Osteoblast (primary cell): ENCODE results near the gene SLC43A3. TPM values are rescaled to one million over a fixed set of nuclear protein-coding genes. Genes with fewer than 3 reads are reported as not detected.

Experiments
- DNase-seq: peaks from one replicate; pipeline ENCODE4 v3.0.0; 2011; ENCODE audit warnings: low spot score, mixed read lengths; ENCODE audit not compliant: insufficient read length; ENCODE audit errors: missing footprints
- H2AFZ ChIP-seq: 2 replicates; pipeline ENCODE4 v1.6.0; 2011; ENCODE audit warnings: mild to moderate bottlenecking, low read length
- H3K27ac ChIP-seq: 2 replicates; pipeline ENCODE4 v1.5.1; 2011; ENCODE audit warnings: mild to moderate bottlenecking, low read depth, low read length, moderate library complexity
- H3K27me3 ChIP-seq: 2 replicates; pipeline ENCODE4 v1.6.0; 2012; ENCODE audit warnings: mild to moderate bottlenecking, control low read depth, inconsistent platforms, low read length, moderate library complexity; ENCODE audit not compliant: insufficient read depth
- H3K36me3 ChIP-seq: 2 replicates; pipeline ENCODE4 v1.5.1; 2011; ENCODE audit warnings: mild to moderate bottlenecking, low read length, control low read depth, moderate library complexity; ENCODE audit not compliant: insufficient read depth
- H3K4me1 ChIP-seq: 2 replicates; pipeline ENCODE4 v1.5.1; 2011; ENCODE audit warnings: mild to moderate bottlenecking, low read length, control low read depth, moderate library complexity; ENCODE audit not compliant: insufficient read depth
- H3K4me2 ChIP-seq: 2 replicates; pipeline ENCODE4 v1.6.0; 2011; ENCODE audit warnings: mild to moderate bottlenecking, low read length; ENCODE audit not compliant: insufficient read depth
- H3K4me3 ChIP-seq: fragments of 200-600 bp; sonication (generic); 3 replicates; pipeline ENCODE4 v1.5.1; 2012; ENCODE audit warnings: mild to moderate bottlenecking, low read length, inconsistent platforms; ENCODE audit not compliant: insufficient read depth
- H3K79me2 ChIP-seq: 2 replicates; pipeline ENCODE4 v1.6.0; 2012; ENCODE audit warnings: mild to moderate bottlenecking, low read length, control low read depth, inconsistent platforms; ENCODE audit not compliant: insufficient read depth
- H3K9me3 ChIP-seq: 2 replicates; pipeline ENCODE4 v1.5.1; 2011; ENCODE audit warnings: low read depth, low read length, control low read depth
- H4K20me1 ChIP-seq: 2 replicates; pipeline ENCODE4 v1.6.0; 2012; ENCODE audit warnings: mild to moderate bottlenecking, low read length, control low read depth; ENCODE audit not compliant: insufficient read depth
- total RNA-seq: library from RNA; depleted of rRNA; stranded (reverse); fragments of >200 nt; gene quantifications from 2 replicates; pipeline ENCODE4 v1.2.3, GENCODE V29; 2012
- TF ChIP-seq, protein P1 (sequence below): IDR thresholded peaks from 2 replicates; pipeline ENCODE4 v1.5.1; 2011; ENCODE audit warnings: mild to moderate bottlenecking, low read depth, low read length, moderate library complexity; ENCODE audit errors: extremely low read depth

The SLC43A3 gene
- total RNA-seq, 1 donor, result 51.4 TPM

DNA sequence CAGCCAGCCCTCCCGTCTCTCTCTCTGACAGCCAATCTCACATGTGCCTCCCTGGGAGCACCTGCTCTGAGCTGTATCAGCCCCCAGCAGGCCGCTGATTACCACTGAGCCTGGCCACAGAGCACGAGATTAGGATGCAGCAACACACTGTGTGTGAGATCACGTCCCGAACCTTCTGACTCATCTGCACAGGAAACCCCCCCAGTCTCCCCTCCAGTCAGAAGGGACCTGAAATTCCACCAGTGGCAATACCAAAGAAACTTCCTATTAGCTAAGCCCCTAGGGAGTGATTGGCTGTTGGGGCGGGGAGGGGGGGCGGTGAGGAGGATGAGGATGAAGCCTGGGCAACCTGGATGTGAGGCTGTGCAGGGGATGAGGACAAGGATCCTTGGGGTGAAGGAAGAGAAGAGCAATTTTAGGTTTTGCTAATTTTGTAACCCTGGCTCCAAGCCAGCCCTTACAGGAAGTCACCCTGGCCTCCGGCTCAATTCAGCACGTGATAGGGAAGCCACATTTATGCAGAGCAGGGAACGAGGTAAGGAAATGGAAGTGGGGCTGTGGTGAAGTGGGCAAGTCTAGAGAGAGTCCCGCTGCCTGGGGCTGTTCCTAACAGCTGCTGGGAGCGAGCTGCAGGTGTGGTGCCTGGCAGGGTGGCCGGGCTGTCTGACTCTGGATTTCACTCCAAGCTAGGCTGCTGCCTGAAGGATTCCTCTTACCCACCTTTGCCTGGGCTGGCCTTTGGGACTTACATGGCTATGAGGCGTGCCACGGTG, 1.9 kb downstream of the SLC43A3 start:
- Histone ChIP-seq H4K20me1 (no peaks in the 10 kb centered on the region), H3K79me2 (peaks cover 20% of the 10 kb centered on the region), H3K9me3 (no peaks in the 10 kb centered on the region), H3K27me3 (no peaks in the 10 kb centered on the region), H2AFZ (no peak overlapping the region), H3K4me3 (peak overlapping the region; percentile 35), H3K4me2 (peak overlapping the region; percentile 74), H3K36me3 (peaks cover 25% of the 10 kb centered on the region), H3K4me1 (peaks cover 45% of the 10 kb centered on the region), H3K27ac (peak overlapping the region; percentile 96)
- TF ChIP-seq, protein P1, sequence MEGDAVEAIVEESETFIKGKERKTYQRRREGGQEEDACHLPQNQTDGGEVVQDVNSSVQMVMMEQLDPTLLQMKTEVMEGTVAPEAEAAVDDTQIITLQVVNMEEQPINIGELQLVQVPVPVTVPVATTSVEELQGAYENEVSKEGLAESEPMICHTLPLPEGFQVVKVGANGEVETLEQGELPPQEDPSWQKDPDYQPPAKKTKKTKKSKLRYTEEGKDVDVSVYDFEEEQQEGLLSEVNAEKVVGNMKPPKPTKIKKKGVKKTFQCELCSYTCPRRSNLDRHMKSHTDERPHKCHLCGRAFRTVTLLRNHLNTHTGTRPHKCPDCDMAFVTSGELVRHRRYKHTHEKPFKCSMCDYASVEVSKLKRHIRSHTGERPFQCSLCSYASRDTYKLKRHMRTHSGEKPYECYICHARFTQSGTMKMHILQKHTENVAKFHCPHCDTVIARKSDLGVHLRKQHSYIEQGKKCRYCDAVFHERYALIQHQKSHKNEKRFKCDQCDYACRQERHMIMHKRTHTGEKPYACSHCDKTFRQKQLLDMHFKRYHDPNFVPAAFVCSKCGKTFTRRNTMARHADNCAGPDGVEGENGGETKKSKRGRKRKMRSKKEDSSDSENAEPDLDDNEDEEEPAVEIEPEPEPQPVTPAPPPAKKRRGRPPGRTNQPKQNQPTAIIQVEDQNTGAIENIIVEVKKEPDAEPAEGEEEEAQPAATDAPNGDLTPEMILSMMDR, result no peak
- peak; percentile 89 for DNase-seq

DNA sequence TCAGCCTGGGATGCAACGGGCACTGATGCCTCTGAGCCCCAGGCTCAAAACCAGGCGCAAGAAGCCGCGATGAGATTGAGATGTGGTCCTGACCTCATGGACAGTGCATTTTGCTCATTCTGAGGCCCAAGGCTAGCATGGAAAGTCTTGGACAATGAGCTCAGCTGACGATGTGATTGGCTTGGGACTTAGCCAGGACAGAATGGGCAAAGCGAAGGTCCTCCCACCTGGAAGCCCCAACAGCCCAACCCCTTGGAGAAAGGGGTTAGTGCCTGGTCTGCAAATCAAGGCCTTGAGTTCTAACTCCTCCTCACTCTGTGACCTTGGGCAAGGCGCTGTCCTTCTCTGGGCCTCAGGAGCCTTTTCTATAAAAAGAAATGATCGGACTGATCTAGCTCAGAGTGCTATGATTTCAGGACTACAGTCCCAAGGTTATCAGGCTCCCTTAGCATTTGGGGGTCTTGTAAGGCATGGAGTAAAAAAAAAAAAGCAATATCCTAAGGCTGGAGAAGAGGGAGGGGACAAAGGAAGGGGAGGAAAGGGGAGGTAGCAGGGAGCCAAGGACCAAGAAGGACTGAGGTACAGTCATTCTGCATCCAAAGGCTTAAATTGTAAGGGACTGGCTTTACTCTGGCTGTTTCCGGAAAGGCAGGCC, 2.7 kb downstream of the SLC43A3 start:
- DNase-seq, result no peak
- H3K27ac ChIP-seq, result peak overlapping the region; percentile 96
- no peak overlapping the region for H2AFZ ChIP-seq
- H3K4me2 ChIP-seq, result peak overlapping the region; percentile 74
- TF ChIP-seq, protein P1, result no peak
- H3K36me3 ChIP-seq, result peaks cover 28% of the 10 kb centered on the region
- H4K20me1 ChIP-seq, result no peaks in the 10 kb centered on the region
- peaks cover 45% of the 10 kb centered on the region for H3K4me1 ChIP-seq
- peak overlapping the region; percentile 35 for H3K4me3 ChIP-seq
- H3K9me3 ChIP-seq, result no peaks in the 10 kb centered on the region
- no peaks in the 10 kb centered on the region for H3K27me3 ChIP-seq
- H3K79me2 ChIP-seq, result peaks cover 20% of the 10 kb centered on the region

DNA sequence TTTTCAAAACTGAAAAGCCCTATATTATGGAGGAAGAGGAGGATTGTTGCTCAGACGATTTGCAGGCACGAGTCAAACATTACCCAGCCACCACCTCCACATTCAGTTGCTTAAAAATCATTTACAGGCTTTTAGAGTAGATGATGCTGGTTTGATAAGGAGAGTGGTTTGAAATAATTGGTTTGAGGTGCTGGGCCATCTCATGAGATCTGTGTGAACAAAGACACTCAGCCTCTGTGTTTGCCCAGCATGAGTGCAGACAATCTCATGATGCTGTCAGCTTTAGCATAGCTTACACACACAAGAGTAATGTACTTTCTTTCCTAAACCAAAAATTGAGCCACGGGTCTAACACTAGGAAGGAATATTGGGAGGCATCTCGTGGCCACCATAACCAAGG, 4.3 kb downstream of the SLC43A3 start:
- peaks cover 36% of the 10 kb centered on the region for H3K36me3 ChIP-seq
- TF ChIP-seq, protein P1, result no peak
- DNase-seq, result no peak

DNA sequence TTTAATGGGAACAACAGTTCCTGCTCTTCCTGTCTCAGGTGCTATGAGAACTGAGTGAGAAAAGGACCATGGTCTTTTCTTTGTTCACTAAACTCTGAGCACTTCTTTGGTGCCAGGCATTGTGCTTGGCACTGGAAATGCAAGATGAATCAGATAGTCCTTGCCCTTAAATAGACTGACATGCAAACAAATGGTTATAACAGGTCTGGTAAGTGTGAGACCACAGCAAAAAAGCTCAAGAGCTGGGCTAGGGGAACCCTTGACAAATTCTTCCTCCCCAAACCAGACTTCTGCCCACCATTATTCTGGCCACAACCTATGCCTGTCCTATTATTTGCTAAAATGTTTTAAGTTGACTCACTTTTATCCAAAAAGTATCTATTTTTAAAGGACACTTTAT, 5.1 kb downstream of the SLC43A3 start:
- no peak overlapping the region for H3K4me3 ChIP-seq
- no peak for DNase-seq
- no peaks in the 10 kb centered on the region for H4K20me1 ChIP-seq
- H3K27me3 ChIP-seq, result no peaks in the 10 kb centered on the region
- H3K9me3 ChIP-seq, result no peaks in the 10 kb centered on the region
- H3K36me3 ChIP-seq, result peaks cover 42% of the 10 kb centered on the region
- H3K79me2 ChIP-seq, result peaks cover 20% of the 10 kb centered on the region
- H3K4me2 ChIP-seq, result no peak overlapping the region
- H2AFZ ChIP-seq, result no peak overlapping the region
- TF ChIP-seq, protein P1, result no peak
- no peak overlapping the region for H3K27ac ChIP-seq
- H3K4me1 ChIP-seq, result peaks cover 28% of the 10 kb centered on the region

More for the DNA sequence above, 4.3 kb downstream of the SLC43A3 start:
- Histone ChIP-seq H3K9me3 (no peaks in the 10 kb centered on the region), H3K4me2 (no peak overlapping the region), H3K4me1 (peaks cover 37% of the 10 kb centered on the region), H2AFZ (no peak overlapping the region), H3K79me2 (peaks cover 20% of the 10 kb centered on the region), H3K27ac (no peak overlapping the region), H3K27me3 (no peaks in the 10 kb centered on the region), H3K4me3 (no peak overlapping the region), H4K20me1 (no peaks in the 10 kb centered on the region)
